Measurements from ENCODE around the gene TMEM120A. TPM values are rescaled to one million over a fixed set of nuclear protein-coding genes. Genes with fewer than 3 reads are reported as not detected.
A peak's percentile ranks its signal among the peaks of the same experiment; 100 is the strongest.

TMEM120A gene
- total RNA-seq, 1 experiment from 2014 or later: 17.9 TPM

DNA sequence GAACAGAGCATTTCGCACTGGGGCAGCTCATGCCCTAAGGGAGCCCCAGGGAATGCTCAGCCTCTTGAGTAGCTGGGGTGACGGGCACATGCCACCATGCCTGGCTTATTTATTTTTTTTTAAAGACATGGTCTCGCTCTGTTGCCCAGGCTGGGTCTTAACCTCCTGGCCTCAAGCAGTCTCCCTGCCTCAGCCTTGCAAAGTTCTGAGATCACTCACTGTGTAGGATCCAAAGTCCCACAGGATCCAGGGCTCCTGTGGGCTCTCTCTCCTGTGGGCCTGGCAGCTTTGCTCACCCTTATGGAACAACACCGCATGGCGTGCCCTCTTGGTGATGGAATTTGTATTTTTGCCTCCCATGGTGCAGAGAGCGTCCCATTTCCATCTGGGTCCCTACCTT, 34.0 kb downstream of the TMEM120A start:
- ChIA-PET CTCF (interaction anchor here (0.5 to 1.3 kb wide), 3 partner anchors 89 to 113 kb away, joined by 3 to 10 read pairs (median 4); no protein-coding TSS in a partner anchor), POLR2A (ENCODE audit: unreplicated experiment) (no interaction called here)
- H3K9me3 ChIP-seq (ENCODE audit: low read length): no peaks in the 10 kb centered on the region
- no peak overlapping the region for H3K4me3 ChIP-seq (ENCODE audit: low read length)
- TF ChIP-seq CTCF (conservative IDR thresholded peaks at IDR 0.05; ENCODE audit: low read depth, low read length): no peak
- no peak for TF ChIP-seq EZH2 (IDR thresholded peaks at IDR 0.05; ENCODE audit: low read length, unreplicated experiment)
- TF ChIP-seq EZH2phosphoT487 (IDR thresholded peaks at IDR 0.05; ENCODE audit: borderline replicate concordance, low read length): no peak
- no peak overlapping the region for H2AFZ ChIP-seq (ENCODE audit: low read length)
- no peak overlapping the region for H3K27ac ChIP-seq (ENCODE audit: low read length)
- H3F3A ChIP-seq (ENCODE audit: low read length, unreplicated experiment): no peaks in the 10 kb centered on the region
- no TSS peak for BruUV-seq (replicated peaks)
- H3K27me3 ChIP-seq (ENCODE audit: low read length): no peaks in the 10 kb centered on the region
- H3K4me1 ChIP-seq (ENCODE audit: insufficient read depth, low read length): peaks cover 15% of the 10 kb centered on the region
- no peak overlapping the region for H3K9ac ChIP-seq (ENCODE audit: low read length)
- H4K20me1 ChIP-seq (ENCODE audit: low read length): 0 out of 2 replicates have a peak, but pooled peaks cover 4% of the 10 kb centered on the region
- DNase-seq: no peak
- intact Hi-C loops (cut with micrococcal nuclease): no loop called here
- peaks cover 16% of the 10 kb centered on the region for H3K36me3 ChIP-seq (ENCODE audit: low read depth, low read length)
- H3K79me2 ChIP-seq (ENCODE audit: low read length): no peaks in the 10 kb centered on the region
- H3K4me2 ChIP-seq (ENCODE audit: low read length): no peak overlapping the region
- no peaks in the 10 kb centered on the region for H3K9me2 ChIP-seq (replicated peaks; ENCODE audit: low read length)
- ATAC-seq: no peak

DNA sequence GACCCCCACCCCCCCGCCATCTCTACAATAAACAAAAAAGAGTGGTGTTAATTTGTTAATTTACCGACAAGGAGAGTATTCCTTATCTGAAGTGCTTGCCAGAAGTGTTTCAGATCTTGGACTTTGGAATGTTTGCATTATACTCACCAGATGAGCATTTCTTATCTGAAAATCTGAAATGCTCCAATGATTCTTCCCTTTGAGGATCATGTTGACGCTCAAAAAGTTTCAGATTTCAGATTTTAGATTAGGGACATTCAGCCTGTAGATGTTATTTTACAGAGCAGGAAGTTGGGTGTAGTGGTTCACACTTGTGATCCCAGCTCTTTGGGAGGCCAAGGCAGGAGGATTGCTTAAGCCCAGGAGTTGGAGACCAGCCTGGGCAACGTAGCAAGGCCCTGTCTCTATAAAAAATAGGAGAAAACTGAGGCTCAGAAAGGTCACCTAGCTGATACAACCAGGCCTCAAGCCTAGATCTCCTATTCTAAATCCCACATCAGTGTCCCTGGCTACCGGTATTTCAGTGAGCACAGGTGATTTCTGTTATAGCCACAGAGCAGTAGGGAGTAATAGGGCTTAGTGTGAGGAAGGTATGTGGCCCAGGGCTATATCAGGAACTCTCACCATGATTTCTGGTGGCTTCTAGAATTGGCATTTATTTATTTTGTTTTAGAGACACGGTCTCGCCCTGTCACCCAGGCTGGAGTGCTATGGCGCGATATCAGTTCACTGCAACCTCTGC, 35.4 kb downstream of the TMEM120A start:
- peak; percentile 62 for DNase-seq
- TF ChIP-seq CTCF (conservative IDR thresholded peaks at IDR 0.05; ENCODE audit: low read depth, low read length): no peak
- no peak for TF ChIP-seq EZH2phosphoT487 (IDR thresholded peaks at IDR 0.05; ENCODE audit: borderline replicate concordance, low read length)
- TF ChIP-seq EZH2 (IDR thresholded peaks at IDR 0.05; ENCODE audit: low read length, unreplicated experiment): no peak
- H3K79me2 ChIP-seq (ENCODE audit: low read length): no peaks in the 10 kb centered on the region
- 0 out of 2 replicates have a peak, but pooled peaks cover 4% of the 10 kb centered on the region for H4K20me1 ChIP-seq (ENCODE audit: low read length)
- ChIA-PET POLR2A (ENCODE audit: unreplicated experiment) (no interaction called here), CTCF (no interaction called here)
- H3K9me3 ChIP-seq (ENCODE audit: low read length): no peaks in the 10 kb centered on the region
- no peak overlapping the region for H3K4me3 ChIP-seq (ENCODE audit: low read length)
- no peak overlapping the region for H2AFZ ChIP-seq (ENCODE audit: low read length)
- H3K27me3 ChIP-seq (ENCODE audit: low read length): no peaks in the 10 kb centered on the region
- H3K36me3 ChIP-seq (ENCODE audit: low read depth, low read length): peaks cover 21% of the 10 kb centered on the region
- H3K4me2 ChIP-seq (ENCODE audit: low read length): no peak overlapping the region
- peak; percentile 45 for ATAC-seq
- H3K27ac ChIP-seq (ENCODE audit: low read length): no peak overlapping the region
- intact Hi-C loops (cut with micrococcal nuclease): no loop called here
- no peak overlapping the region for H3K9ac ChIP-seq (ENCODE audit: low read length)
- no peaks in the 10 kb centered on the region for H3F3A ChIP-seq (ENCODE audit: low read length, unreplicated experiment)
- BruUV-seq (replicated peaks): no TSS peak
- peaks cover 15% of the 10 kb centered on the region for H3K4me1 ChIP-seq (ENCODE audit: insufficient read depth, low read length)
- H3K9me2 ChIP-seq (replicated peaks; ENCODE audit: low read length): no peaks in the 10 kb centered on the region

All from PC-3 (cell line).